Tibial nerve (tissue), 4 donors: ENCODE data around the gene CFD.

Source experiments
- EP300 ChIP-seq, 2 donors: sonication (generic); formaldehyde crosslinking; IDR thresholded peaks; one replicate each; pipeline ENCODE4 v1.6.1; 2017; ENCODE audit warnings: antibody characterized with exemption in 2 of 2, mild to moderate bottlenecking in 1 of 2
- POLR2A ChIP-seq, 2 donors: fragments of 450-650 bp; IDR thresholded peaks; one replicate each; pipeline ENCODE4 v1.6.1; 2017; ENCODE audit warnings: antibody characterized with exemption in 2 of 2, mild to moderate bottlenecking in 2 of 2, moderate library complexity in 2 of 2
- TF ChIP-seq, protein P1 (sequence below), 5 experiments: fragments of 200-600 bp in 3 of 5; fragments of 450-650 bp in 2 of 5; sonication (generic) in 3 of 5; IDR thresholded peaks; one replicate each; pipeline ENCODE4 v1.5.1; 2016 to 2019; ENCODE audit warnings: antibody characterized with exemption in 5 of 5, mild to moderate bottlenecking in 3 of 5, moderate library complexity in 2 of 5

- TF ChIP-seq, protein P1, sequence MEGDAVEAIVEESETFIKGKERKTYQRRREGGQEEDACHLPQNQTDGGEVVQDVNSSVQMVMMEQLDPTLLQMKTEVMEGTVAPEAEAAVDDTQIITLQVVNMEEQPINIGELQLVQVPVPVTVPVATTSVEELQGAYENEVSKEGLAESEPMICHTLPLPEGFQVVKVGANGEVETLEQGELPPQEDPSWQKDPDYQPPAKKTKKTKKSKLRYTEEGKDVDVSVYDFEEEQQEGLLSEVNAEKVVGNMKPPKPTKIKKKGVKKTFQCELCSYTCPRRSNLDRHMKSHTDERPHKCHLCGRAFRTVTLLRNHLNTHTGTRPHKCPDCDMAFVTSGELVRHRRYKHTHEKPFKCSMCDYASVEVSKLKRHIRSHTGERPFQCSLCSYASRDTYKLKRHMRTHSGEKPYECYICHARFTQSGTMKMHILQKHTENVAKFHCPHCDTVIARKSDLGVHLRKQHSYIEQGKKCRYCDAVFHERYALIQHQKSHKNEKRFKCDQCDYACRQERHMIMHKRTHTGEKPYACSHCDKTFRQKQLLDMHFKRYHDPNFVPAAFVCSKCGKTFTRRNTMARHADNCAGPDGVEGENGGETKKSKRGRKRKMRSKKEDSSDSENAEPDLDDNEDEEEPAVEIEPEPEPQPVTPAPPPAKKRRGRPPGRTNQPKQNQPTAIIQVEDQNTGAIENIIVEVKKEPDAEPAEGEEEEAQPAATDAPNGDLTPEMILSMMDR (IDR thresholded peaks at IDR 0.05) = no peak
- TF ChIP-seq POLR2A (IDR thresholded peaks at IDR 0.05) = no peak
- no peak for TF ChIP-seq EP300 (IDR thresholded peaks at IDR 0.05)
Observed at GRCh38 chr19:815775-816499, 43.5 kb upstream of the CFD start.
